Measurements from ENCODE around the gene AAK1.
"Not testable (repeated sequence)": the region's sequence is repeated elsewhere in the genome, so short reads cannot be mapped to it uniquely, and the experiment has no call there.

The AAK1 gene

GRCh38 chr2:69623236-69623635, 20.3 kb downstream of the AAK1 start:
- DNase-seq = no peak

- DNase-seq = not testable (repeated sequence)
Observed at GRCh38 chr2:69622805-69623204, 20.7 kb downstream of the AAK1 start.

GRCh38 chr2:69622017-69622540, 21.5 kb downstream of the AAK1 start:
- DNase-seq = not testable (repeated sequence)

- no peak for DNase-seq
Observed at GRCh38 chr2:69621440-69621839, 22.1 kb downstream of the AAK1 start.

- no peak for DNase-seq
Observed at GRCh38 chr2:69620870-69621269, 22.7 kb downstream of the AAK1 start.

GRCh38 chr2:69619725-69620124, 23.8 kb downstream of the AAK1 start:
- no peak for DNase-seq

- DNase-seq = no peak
Observed at GRCh38 chr2:69618362-69618761, 25.2 kb downstream of the AAK1 start.

- DNase-seq = no peak
Observed at GRCh38 chr2:69617744-69618143, 25.8 kb downstream of the AAK1 start.

- DNase-seq = no peak
Observed at GRCh38 chr2:69616755-69617154, 26.8 kb downstream of the AAK1 start.

- DNase-seq = no peak
Observed at GRCh38 chr2:69615969-69616368, 27.6 kb downstream of the AAK1 start.

GRCh38 chr2:69615078-69615625, 28.4 kb downstream of the AAK1 start:
- DNase-seq = no peak

GRCh38 chr2:69612707-69613106, 30.8 kb downstream of the AAK1 start:
- DNase-seq = no peak

GRCh38 chr2:69612200-69612599, 31.3 kb downstream of the AAK1 start:
- DNase-seq = no peak

- DNase-seq = no peak
Observed at GRCh38 chr2:69608109-69608508, 35.4 kb downstream of the AAK1 start.

GRCh38 chr2:69606771-69607170, 36.8 kb downstream of the AAK1 start:
- not testable (repeated sequence) for DNase-seq

GRCh38 chr2:69605284-69605683, 38.3 kb downstream of the AAK1 start:
- DNase-seq = no peak

GRCh38 chr2:69604836-69605235, 38.7 kb downstream of the AAK1 start:
- DNase-seq = no peak

- no peak for DNase-seq
Observed at GRCh38 chr2:69604026-69604678, 39.4 kb downstream of the AAK1 start.

GRCh38 chr2:69603146-69603743, 40.3 kb downstream of the AAK1 start:
- no peak for DNase-seq

- DNase-seq = no peak
Observed at GRCh38 chr2:69601179-69601612, 42.3 kb downstream of the AAK1 start.

- no peak for DNase-seq
Observed at GRCh38 chr2:69600425-69600824, 43.1 kb downstream of the AAK1 start.

GRCh38 chr2:69597843-69598610, 45.5 kb downstream of the AAK1 start:
- no peak for DNase-seq

GRCh38 chr2:69597105-69597504, 46.4 kb downstream of the AAK1 start:
- no peak for DNase-seq

- DNase-seq = no peak
Observed at GRCh38 chr2:69594341-69594740, 49.2 kb downstream of the AAK1 start.
